Prostate gland (tissue), 2 donors: ENCODE data around the gene FUT2.

Experiments
- POLR2A ChIP-seq: fragments of 450-650 bp; IDR thresholded peaks from one replicate; pipeline ENCODE4 v1.6.1; 2016; ENCODE audit warnings: antibody characterized with exemption, mild to moderate bottlenecking
- POLR2AphosphoS5 ChIP-seq: sonication (generic); formaldehyde crosslinking; IDR thresholded peaks from one replicate; pipeline ENCODE4 v1.6.1; 2017; ENCODE audit warnings: antibody characterized with exemption
- TF ChIP-seq, protein P1 (sequence below), 4 experiments: fragments of 200-600 bp in 2 of 4; fragments of 450-650 bp in 2 of 4; sonication (generic) in 2 of 4; IDR thresholded peaks; 1 replicate in 3 of 4; 2 replicates in 1 of 4; pipeline ENCODE4 v1.5.1; 2016 to 2019; ENCODE audit warnings: antibody characterized with exemption in 4 of 4, mild to moderate bottlenecking in 2 of 4, moderate library complexity in 2 of 4

DNA sequence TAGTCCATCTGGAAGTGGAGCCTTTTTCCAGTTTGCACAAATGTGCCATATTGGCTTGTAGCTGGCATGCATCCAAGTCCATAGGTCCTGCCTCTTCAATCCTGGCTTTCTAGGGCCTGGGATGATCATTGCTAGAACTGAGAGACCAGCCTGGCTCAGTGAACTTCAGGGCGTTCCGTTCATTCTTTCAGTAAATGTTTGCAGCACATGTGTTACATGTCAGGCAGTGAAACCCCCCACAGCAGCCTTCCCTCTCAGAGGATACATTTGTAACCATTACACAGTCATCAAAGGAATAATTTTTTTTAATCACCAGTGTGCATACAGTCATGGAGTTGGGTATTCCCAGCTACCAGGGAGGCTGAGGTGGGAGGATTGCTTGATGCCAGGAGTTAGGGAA, 9.7 kb downstream of the FUT2 start:
- TF ChIP-seq POLR2A (no peak), POLR2AphosphoS5 (no peak)
- TF ChIP-seq, protein P1, sequence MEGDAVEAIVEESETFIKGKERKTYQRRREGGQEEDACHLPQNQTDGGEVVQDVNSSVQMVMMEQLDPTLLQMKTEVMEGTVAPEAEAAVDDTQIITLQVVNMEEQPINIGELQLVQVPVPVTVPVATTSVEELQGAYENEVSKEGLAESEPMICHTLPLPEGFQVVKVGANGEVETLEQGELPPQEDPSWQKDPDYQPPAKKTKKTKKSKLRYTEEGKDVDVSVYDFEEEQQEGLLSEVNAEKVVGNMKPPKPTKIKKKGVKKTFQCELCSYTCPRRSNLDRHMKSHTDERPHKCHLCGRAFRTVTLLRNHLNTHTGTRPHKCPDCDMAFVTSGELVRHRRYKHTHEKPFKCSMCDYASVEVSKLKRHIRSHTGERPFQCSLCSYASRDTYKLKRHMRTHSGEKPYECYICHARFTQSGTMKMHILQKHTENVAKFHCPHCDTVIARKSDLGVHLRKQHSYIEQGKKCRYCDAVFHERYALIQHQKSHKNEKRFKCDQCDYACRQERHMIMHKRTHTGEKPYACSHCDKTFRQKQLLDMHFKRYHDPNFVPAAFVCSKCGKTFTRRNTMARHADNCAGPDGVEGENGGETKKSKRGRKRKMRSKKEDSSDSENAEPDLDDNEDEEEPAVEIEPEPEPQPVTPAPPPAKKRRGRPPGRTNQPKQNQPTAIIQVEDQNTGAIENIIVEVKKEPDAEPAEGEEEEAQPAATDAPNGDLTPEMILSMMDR (IDR thresholded peaks at IDR 0.05), result no peak
